AML-193 (cell line): ENCODE data around the gene SLC16A8.
A peak's percentile ranks its signal among the peaks of the same experiment; 100 is the strongest.

Experiments
- DNase-seq, 2 experiments: peaks; one replicate each; lab custom pipeline; 2025; lab: John Stamatoyannopoulos, UW

SLC16A8 gene

DNA sequence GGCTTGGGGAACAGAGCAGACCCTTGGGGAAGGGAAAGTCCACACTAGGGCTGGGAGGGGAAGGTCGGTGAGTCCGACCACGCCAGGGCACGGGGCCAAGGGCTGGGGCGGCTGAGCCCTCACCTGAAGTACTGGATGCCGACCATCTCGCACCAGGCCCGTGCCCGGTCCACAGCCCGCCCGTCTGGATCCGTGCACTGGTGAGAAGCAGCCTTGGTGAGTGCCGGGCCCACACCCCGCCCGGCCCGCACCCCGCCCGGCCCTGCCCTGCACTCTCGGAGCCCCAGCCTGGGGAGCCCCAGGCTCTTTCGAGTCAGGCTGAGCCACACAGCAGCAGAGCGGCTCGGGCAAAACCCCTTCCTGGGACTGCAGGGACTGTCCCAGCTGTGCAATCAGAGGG is 28.4 kb upstream of the SLC16A8 start:
- DNase-seq = no peak

DNA sequence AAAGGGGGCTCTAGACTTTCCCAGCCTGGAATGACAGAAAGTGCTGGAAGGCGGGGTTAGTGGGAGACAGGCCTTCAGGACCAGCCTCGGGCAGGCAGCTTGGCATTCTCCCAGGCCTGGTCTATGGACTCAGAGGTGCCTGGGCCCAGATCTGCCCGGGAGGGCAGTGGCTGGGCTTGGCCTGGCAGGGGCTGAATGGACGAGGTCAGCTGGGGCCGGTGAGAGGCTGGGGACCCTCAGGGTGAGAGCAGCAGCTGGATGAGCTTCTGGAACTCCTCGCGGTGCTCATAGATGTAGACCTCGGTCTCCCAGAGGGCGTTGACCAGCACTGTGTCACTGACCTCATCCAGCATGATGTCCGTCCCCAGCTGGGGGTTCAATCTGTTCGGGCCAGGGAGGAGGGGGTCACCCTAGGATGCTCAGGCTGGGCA is 28.0 kb upstream of the SLC16A8 start:
- no peak for DNase-seq

DNA sequence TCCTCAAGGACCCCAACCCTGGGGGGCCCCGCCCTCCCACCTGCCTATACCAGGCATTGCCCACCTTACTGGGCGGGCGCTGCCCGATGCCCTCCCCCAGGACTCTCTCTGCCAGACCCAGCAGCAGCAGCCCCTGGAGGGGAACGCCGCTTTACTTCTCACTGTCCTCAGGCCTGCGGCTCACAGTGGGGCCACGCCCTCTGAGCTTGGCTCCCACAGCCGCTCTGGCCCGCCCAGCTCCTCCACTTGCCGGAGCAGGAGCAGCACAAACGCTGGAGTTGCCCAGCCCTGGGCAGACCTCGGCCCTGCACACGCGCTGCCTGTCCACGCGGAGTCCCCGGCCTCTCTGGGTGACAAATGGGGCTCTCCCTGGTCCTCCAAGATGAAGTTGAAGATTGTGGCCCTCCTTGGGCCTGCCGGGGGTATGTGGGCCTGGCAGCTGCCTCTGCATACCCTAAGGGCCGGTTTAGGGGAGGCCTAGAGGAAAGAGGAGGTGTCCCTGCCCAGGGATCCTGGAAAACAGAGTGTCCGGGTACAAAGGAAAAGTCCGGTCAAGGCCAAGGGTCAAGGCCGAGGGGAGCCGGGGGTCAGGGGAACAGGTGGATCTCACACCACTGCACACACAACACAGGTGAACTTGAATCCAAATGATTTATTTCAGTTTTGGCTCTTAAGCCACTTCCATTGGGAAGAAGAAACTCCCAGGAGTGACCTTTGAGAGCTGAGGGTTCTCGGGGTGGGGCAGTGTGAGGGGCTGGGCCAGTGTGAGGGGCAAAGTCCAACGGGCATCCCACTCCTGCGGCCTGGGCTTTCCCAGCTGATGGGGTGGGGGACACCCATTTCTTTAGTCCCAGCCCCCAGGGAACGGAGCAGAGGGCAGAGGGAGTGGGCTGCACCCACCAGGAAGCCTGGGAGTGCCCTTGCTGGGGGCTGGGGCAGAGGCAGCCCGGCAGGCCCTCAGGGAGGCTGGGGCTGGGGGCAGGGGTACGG is 27.2 kb upstream of the SLC16A8 start:
- DNase-seq = no peak

DNA sequence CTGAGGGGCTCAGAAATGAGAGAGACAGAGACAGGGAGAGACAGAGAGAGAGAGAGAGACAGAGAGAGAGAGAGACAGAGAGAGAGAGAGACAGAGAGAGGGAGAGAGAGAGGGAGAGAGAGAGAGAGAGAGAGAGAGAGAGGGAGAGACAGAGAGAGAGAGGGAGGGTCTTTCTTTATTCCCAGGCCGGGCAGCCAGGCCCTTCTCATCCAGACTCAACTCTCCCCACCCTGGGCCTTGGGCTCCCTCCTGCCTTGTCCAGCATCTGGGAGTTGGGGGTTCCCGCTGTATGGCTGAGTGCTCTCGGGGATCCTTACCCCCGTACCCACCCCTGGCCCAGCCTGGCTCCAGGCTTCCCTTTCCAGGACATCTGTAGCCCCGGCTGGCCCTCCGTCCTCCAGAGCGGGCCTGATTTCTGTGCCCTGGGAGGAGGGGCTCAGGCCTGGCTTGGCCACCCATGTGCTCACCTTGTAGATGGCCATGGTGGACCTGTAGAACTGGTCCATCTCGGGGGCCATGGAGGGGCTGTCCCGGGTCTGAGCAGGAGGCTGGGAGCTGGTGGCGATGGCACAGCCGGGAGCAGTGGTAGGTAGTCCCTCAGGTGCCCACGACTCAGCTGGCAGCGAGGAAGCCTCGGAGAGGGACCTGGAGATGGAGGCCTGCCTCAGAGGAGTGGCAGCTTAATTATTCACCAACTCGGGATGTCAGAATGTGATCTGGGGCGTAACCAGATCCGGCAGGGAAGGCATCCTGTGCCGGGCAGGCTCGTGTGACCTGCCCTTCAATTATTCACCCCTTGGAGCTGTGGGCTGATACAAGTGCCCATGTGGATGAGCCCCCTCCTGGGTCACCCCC is 26.3 kb upstream of the SLC16A8 start, which contains the start of gene BAIAP2L2:
Gene BAIAP2L2 (minus strand): TSS at position 677 of the 855 bp plus-strand sequence. CDS start 159 bp downstream, at position 518.
- no peak for DNase-seq

GRCh38 chr22:38109371-38110001 is 25.5 kb upstream of the SLC16A8 start:
- DNase-seq = no peak

- no peak for DNase-seq
These were observed 24.8 kb upstream of the SLC16A8 start for GRCh38 chr22:38108561-38109319.

DNA sequence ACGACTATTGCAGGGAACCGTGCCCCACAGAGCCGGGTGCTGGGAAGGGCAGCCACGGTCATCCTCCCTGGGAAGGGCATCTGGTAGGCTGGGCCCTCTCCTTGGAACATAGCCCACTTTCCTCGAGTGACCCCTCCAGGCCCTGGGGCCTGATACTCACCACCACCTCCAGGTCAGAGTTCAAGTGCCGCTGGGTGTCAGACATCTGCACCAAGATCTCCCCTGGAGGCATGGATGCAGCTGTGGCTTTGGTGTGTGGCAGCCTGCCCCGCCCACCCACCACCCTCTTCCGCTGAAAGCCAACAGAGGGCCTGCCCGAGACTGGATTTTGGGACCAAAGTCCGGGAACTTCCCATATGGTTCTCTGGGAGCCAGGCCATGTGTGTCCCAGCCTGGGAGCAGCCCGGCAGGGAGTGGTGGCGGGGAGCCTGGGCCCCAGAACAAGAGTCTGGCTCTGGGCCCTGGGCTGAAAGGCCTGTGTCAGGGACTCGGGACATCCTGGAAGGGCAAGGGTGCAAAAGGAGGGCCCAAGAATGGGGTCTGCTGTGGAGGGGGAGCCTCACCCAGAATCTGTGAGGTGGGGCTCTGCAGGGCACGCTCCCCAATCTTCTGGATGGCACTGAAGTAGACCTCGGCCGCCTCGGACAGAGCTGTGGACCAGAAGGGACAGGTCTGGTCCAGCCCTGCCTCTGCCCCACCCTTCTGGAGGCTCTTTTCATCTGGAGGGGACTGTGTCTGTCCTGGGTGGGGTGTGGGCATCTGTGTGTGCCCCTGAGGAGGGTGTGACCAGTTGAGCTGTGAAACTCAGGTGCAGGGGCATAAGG is 23.9 kb upstream of the SLC16A8 start:
- DNase-seq = no peak

GRCh38 chr22:38106814-38107578 is 23.0 kb upstream of the SLC16A8 start:
- DNase-seq = no peak

DNA sequence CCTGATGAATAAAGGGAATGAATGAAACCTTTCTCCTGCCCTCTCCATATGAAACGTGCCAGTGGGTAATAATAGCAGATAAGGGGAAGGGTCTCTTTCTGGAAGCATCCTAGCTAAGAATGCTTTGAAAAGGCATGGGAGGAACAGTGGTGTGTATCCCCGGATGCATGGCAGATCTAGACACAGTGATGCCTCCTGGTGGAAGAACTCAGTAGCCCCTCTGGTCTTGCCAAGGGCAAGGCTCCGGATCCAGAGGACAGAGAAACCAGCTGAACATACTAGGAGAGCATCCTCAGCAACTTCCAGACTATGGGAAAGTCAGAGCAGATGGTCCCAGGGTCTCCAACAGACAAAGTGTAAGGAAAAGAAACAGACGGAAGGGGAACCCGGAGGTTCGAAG is 20.1 kb upstream of the SLC16A8 start:
- peak; percentile 28 to 31 for DNase-seq

DNA sequence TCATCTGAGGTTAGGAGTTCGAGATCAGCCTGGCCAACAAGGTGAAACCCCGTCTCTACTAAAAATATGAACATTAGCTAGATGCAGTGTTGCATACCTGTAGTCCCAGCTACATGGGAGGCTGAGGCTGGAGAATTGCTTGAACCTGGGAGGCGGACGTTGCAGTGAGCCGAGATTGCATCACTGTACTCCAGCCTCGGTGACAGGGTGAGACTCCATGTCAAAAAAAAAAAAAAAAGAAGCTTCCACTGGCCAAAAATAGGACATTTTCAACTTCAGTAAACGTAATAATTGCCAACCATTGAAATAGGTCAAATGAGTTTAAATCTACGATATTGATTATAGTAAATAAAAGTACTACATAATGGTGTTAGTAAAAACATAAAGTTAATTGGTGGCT is 19.7 kb upstream of the SLC16A8 start:
- no peak for DNase-seq

DNA sequence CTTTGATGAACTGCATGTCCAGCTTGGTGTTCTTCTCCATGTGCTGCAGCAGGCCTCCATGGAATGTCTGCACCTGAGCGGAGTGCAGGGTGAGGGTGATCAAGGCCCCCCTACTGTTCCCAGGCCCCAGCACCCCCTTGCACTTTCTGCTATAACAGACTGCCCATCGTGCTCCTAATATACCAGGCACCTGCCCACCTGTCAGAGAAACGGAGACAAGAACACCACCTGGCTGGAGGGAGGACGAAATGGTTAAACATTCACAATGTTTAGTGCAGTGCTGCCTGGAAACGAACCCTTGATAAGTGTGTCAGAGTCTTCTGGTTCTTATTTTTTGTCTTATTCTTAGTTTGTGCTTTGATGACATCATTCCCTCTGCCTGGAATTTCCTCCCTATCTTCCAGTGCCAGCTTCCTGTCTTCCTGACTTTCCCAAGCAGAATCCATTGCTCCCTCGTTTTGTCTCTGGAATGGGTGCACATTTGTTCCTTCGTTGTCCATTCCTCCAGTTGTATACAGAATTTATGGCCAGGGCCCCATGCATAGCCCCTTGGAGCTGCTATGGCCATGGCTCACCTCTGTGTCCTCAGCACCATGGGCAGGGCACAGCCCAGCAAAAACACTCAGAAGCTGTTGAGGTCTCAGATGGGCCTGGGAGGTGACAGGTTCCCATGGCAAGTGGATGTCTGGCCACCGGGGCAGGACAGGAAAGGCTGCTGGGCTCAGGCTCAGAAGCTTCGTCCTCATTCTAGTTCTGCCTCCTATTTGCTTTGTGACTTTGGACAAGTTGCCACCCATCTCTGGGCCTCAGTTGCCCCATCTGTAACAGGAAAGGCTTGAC is 14.6 kb upstream of the SLC16A8 start:
- DNase-seq = no peak

DNA sequence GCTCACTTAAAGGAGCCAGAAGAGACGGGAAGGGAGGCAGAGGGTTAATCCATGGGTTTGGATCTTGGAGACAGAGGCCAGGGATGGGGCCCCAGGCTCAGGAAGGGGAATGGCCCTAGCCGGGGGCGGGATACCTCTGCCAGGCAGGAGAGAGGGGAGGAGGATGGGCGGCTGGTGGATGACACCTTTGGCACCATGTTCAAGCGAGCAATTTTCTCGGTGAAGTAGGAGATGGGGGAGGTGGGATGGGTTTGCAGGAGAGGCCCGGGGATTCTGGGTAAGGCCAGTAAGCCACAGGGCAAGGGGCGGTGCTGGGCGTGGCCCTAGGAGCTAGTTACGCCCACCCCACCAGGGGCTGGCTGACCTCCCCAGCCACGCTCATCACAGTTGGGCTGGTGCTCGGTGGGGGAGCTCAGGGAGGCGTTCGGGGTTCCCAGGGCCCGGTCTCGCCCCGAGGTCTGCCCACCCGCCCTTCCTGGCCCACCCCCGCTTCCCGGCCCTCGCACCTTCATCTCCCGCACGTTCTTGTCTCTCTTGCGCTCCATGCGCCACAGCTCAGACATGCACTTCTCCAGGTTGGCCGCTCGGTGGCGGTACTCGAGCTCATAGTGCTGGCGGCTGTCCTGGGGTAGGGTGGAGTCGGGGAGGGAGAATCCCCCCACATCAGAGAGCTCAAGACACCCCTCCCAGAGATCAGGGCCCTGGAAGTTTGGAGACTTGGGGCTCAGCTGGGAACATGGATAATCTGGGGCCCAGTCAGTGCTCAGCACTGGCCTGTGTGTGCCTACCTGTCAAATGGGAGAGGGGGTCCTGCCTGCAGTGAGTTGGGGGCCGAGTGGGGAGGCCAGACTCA is 13.8 kb upstream of the SLC16A8 start:
- no peak for DNase-seq

DNA sequence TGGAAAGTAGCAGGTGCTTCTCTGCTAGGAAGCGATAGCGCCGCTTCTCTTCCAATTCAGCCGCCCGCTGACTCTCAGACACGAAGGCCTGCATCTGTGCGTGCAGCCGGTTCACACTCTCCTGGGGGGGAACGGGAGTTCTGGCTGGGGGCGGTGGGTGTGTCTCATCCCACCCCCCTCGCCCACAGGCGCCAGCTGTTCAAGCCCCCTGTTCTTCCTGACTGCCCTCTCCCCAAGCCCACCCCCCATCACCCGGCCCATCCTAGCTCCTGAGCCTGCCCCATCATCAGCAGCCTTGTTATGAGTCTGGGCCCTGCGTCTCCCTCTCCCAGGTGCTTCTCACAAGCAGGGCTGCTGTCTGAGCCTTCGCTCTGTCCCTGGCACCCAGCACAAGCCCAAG is 13.1 kb upstream of the SLC16A8 start:
- no peak for DNase-seq

DNA sequence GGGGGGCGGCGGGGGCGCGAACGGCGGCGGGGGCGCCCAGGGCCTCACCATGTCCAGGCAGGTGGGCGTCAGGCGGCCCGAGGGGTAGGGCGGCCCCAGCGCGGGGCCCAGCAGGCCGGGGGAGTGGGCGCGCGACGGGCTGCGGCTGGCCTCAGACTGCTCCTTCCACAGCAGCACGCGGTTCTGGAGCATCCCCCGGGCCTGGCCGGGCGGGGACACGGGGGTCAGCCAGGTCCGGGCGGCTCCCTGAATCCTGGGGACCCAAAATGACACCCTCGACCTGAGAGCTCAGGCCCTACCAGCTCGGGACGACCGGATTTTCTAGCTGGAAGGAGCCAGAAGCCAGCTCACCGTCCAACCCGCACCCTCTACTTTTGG is 5.5 kb upstream of the SLC16A8 start:
- DNase-seq = no peak

DNA sequence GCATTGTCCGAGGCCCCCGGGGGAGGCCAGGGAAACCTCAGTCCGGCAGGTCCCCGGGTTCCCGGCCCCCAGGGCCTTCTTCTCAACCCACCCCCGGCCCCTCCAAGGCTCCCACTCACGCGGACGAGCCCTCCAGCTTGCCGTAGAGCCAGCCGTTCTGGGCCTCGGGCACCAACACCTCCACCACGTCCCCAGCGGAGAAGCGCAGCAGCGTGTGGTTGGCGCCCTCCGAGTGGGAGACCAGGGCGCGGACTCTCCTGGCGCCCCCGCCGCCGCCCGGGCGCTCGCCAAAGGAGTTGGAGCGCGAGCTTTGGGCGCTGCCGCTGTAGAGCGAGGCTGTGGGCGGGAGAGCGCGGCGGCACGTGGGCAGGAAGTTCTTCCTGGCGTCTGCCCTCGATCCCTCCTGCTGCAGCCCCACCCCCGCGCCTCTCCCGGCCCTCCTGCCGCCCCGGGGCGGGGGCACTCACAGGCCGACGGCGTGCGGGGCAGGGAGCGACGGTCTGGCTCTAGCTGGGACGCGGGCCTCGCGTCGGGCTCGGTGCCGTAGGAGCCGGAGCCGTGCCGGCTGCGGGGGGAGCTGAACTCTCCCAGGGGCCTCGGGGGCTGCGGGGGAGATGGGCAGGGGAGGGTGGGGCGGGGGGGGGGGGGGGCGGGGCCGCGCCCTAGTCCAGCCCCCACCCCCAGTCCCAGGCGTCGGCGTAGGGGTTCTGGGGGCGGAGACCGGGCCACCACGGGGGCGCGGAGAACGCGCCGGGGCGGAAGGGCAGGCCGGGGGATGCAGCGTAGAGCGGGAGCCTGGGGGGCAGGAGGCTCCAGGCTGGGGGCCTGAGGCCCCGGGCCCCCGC is 4.9 kb upstream of the SLC16A8 start:
- DNase-seq = no peak

GRCh38 chr22:38087855-38088254 is 3.9 kb upstream of the SLC16A8 start:
- DNase-seq = no peak

DNA sequence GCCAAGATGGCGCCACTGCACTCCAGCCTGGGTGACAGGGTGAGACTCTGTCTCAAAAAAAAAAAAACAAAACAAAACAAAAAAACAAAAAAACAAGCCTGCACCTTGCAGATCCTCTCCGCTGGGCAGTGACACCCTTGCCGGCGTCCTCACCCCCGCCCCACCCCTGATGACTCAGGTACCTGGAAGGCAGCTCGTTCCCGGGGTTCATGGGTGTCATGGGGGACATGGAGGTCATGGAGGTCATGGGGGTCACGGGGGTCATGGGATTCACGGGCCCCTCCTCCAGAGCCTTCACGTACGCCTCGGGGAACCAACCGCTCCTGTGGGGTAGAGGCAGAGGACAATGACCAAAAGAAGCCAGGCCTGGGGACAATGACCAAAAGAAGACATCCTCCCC is 3.0 kb upstream of the SLC16A8 start:
- DNase-seq = no peak
